Measurements from ENCODE around the gene TRAPPC2L. TPM values are rescaled to one million over a fixed set of nuclear protein-coding genes. Genes with fewer than 3 reads are reported as not detected.

Gene TRAPPC2L
- total and polyA plus RNA-seq, 2 of the 13 experiments (the other 11 are each of a cell fraction or from before 2014, with no cell fraction given): 96.3 to 107 TPM

DNA sequence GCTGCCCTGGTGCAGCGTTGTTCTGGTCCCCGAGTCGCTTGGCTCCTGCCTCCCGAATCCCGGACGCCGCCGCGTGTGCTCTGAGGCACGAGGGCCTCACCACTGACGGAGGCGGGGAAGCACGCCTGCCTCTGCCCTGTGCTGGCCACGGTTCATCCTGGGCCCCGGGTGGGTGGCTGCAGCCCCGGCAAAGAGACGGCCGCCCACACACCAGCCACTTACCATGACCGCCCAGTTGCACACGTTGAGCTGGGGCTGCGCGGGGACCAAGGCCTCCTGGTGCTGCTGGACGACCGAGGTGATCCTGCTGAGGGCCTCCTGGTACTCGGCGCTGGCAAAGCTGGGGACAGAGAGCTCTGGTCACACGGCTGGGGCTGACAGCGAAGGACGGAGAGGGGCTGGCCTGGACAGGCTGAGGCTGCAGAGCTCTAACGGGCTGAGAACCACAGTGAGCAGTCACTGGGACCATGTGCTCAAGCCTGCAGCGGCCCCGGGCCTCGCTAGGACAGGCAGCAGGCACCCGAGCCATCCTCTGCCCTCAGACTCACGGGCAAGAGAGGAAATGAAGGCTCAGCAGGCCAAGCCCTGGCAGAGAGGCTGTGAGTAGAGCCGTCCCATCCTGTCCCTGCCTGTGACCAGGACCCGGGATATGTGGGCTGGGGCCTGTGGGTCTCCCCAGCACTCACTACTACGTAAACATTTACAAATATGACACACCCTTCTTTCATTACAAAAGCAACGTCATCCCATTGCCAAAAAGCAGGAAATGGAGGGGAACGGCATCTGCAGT, 38.9 kb upstream of the TRAPPC2L start (continued):
- TF ChIP-seq, protein P1, sequence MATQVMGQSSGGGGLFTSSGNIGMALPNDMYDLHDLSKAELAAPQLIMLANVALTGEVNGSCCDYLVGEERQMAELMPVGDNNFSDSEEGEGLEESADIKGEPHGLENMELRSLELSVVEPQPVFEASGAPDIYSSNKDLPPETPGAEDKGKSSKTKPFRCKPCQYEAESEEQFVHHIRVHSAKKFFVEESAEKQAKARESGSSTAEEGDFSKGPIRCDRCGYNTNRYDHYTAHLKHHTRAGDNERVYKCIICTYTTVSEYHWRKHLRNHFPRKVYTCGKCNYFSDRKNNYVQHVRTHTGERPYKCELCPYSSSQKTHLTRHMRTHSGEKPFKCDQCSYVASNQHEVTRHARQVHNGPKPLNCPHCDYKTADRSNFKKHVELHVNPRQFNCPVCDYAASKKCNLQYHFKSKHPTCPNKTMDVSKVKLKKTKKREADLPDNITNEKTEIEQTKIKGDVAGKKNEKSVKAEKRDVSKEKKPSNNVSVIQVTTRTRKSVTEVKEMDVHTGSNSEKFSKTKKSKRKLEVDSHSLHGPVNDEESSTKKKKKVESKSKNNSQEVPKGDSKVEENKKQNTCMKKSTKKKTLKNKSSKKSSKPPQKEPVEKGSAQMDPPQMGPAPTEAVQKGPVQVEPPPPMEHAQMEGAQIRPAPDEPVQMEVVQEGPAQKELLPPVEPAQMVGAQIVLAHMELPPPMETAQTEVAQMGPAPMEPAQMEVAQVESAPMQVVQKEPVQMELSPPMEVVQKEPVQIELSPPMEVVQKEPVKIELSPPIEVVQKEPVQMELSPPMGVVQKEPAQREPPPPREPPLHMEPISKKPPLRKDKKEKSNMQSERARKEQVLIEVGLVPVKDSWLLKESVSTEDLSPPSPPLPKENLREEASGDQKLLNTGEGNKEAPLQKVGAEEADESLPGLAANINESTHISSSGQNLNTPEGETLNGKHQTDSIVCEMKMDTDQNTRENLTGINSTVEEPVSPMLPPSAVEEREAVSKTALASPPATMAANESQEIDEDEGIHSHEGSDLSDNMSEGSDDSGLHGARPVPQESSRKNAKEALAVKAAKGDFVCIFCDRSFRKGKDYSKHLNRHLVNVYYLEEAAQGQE (IDR thresholded peaks at IDR 0.05; ENCODE audit: borderline replicate concordance in 1 of 2, low read depth in 1 of 2, low read length in 2 of 2): no peak
- TF ChIP-seq NFATC3 (CRISPR knock-in tag; IDR thresholded peaks at IDR 0.05) (no peak), LCORL (IDR thresholded peaks at IDR 0.05) (no peak), LCORL (CRISPR knock-in tag; IDR thresholded peaks at IDR 0.05) (no peak), XBP1 (CRISPR knock-in tag; IDR thresholded peaks at IDR 0.05) (no peak), ZNF768 (CRISPR knock-in tag; IDR thresholded peaks at IDR 0.05) (peak; percentile 13; the same call in 1 of the 2 replicates), ZFY (CRISPR knock-in tag; IDR thresholded peaks at IDR 0.05) (peak; percentile 30; the same call in 1 of the 2 replicates), KDM4B (CRISPR knock-in tag; IDR thresholded peaks at IDR 0.05) (no peak), ZNF496 (CRISPR knock-in tag; IDR thresholded peaks at IDR 0.05; ENCODE audit: insufficient replicate concordance) (no peak), ZFP37 (CRISPR knock-in tag; IDR thresholded peaks at IDR 0.05; ENCODE audit: borderline replicate concordance) (no peak), NR1H2 (CRISPR knock-in tag; IDR thresholded peaks at IDR 0.05; ENCODE audit: borderline replicate concordance, low read depth) (no peak), FOSL1 (CRISPR knock-in tag; IDR thresholded peaks at IDR 0.05; ENCODE audit: borderline replicate concordance) (no peak), ZNF20 (CRISPR knock-in tag; IDR thresholded peaks at IDR 0.05) (no peak), ZNF672 (CRISPR knock-in tag; IDR thresholded peaks at IDR 0.05) (no peak), NFYB (CRISPR knock-in tag; IDR thresholded peaks at IDR 0.05) (no peak), ZFP82 (CRISPR knock-in tag; IDR thresholded peaks at IDR 0.05; ENCODE audit: borderline replicate concordance) (no peak), CHD2 (IDR thresholded peaks at IDR 0.05; ENCODE audit: low read depth, low read length) (no peak), RAD21 (CRISPR knock-in tag; IDR thresholded peaks at IDR 0.05) (no peak), SRSF1 (optimal IDR thresholded peaks at IDR 0.05; ENCODE audit: low read depth, low read length) (peak; percentile 13)
- TF ChIP-seq, protein P2, sequence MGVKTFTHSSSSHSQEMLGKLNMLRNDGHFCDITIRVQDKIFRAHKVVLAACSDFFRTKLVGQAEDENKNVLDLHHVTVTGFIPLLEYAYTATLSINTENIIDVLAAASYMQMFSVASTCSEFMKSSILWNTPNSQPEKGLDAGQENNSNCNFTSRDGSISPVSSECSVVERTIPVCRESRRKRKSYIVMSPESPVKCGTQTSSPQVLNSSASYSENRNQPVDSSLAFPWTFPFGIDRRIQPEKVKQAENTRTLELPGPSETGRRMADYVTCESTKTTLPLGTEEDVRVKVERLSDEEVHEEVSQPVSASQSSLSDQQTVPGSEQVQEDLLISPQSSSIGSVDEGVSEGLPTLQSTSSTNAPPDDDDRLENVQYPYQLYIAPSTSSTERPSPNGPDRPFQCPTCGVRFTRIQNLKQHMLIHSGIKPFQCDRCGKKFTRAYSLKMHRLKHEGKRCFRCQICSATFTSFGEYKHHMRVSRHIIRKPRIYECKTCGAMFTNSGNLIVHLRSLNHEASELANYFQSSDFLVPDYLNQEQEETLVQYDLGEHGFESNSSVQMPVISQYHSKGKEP (CRISPR knock-in tag; IDR thresholded peaks at IDR 0.05): no peak
- TF ChIP-seq, protein P3, sequence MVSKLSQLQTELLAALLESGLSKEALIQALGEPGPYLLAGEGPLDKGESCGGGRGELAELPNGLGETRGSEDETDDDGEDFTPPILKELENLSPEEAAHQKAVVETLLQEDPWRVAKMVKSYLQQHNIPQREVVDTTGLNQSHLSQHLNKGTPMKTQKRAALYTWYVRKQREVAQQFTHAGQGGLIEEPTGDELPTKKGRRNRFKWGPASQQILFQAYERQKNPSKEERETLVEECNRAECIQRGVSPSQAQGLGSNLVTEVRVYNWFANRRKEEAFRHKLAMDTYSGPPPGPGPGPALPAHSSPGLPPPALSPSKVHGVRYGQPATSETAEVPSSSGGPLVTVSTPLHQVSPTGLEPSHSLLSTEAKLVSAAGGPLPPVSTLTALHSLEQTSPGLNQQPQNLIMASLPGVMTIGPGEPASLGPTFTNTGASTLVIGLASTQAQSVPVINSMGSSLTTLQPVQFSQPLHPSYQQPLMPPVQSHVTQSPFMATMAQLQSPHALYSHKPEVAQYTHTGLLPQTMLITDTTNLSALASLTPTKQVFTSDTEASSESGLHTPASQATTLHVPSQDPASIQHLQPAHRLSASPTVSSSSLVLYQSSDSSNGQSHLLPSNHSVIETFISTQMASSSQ (IDR thresholded peaks at IDR 0.05; ENCODE audit: low read depth): no peak
- TF ChIP-seq, protein P3 (CRISPR knock-in tag; IDR thresholded peaks at IDR 0.05; ENCODE audit: borderline replicate concordance): no peak

All from HepG2 (cell line).